Lower lobe of right lung (tissue), 2 donors: ENCODE data around the gene RASGRP2. TPM values are rescaled to one million over a fixed set of nuclear protein-coding genes. Genes with fewer than 3 reads are reported as not detected.

ENCODE experiments used
- ATAC-seq, 2 donors: fragments of 200-7000 bp; cut with Tn5 transposase; one replicate each; pipeline ENCODE4 v1.9.1; 2020 to 2022; ENCODE audit warnings: mild to moderate bottlenecking in 2 of 2, moderate library complexity in 2 of 2
- DNase-seq: peaks from one replicate; pipeline ENCODE4 v3.0.0-alpha.2; 2020
- H3K27ac ChIP-seq: fragments of 200-600 bp; one replicate; pipeline ENCODE4 v1.8.0; 2022
- H3K27me3 ChIP-seq: fragments of 200-600 bp; one replicate; pipeline ENCODE4 v1.8.0; 2022; ENCODE audit warnings: low read depth
- H3K36me3 ChIP-seq: fragments of 200-600 bp; one replicate; pipeline ENCODE4 v1.8.0; 2022; ENCODE audit warnings: mild to moderate bottlenecking
- H3K4me1 ChIP-seq: fragments of 200-600 bp; one replicate; pipeline ENCODE4 v1.8.0; 2022
- H3K4me3 ChIP-seq: fragments of 200-600 bp; one replicate; pipeline ENCODE4 v1.8.0; 2022; ENCODE audit warnings: mild to moderate bottlenecking
- H3K9me3 ChIP-seq: fragments of 200-600 bp; one replicate; pipeline ENCODE4 v1.8.0; 2022
- intact Hi-C: fragments of 100-400 bp; cut with DNase I; formaldehyde crosslinking; loops from one replicate; pipeline ENCODE4 v1.11.0; 2022
- total RNA-seq: library from RNA; stranded (reverse); fragmentation: NEBNext Ultra II Directional; extraction: Animal tissue kit (Norgen Biotek cat#: 25700); gene quantifications from one replicate; pipeline ENCODE4 v1.2.1, GENCODE V29; 2021
- TF ChIP-seq, protein P1 (sequence below): fragments of 200-600 bp; IDR thresholded peaks from one replicate; pipeline ENCODE4 v1.8.0; 2022; ENCODE audit warnings: antibody characterized with exemption, mild to moderate bottlenecking
- donor health status: DM: no; HTN: yes; CAD: no; lungs with severe emphysema.

The RASGRP2 gene
- total RNA-seq, 1 donor from 2014 or later: 30.4 TPM

DNA sequence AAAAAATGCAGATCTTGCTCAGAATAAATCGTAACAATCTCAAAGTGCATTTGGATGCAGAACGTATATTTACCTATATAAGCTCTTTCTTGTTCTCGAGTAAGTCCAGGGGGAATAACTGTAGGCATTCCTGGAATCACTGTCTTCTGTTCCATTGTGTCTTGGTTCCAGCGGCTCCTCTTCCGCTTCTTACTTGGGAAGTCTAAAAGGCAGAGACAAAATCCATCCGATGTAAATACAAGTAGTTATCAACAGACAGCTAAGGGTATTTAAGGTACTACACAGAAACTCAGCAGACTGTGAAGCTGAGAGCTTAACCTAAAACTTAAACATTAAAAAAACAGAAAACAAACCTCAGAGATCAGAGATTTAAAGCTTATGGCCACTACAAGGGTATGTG lies 32.5 kb upstream of the RASGRP2 start:
- Histone ChIP-seq H3K4me3 (peak overlapping the region; percentile 87), H3K36me3 (peaks cover 60% of the 10 kb centered on the region), H3K27me3 (no peaks in the 10 kb centered on the region), H3K27ac (no peak overlapping the region), H3K9me3 (no peaks in the 10 kb centered on the region), H3K4me1 (peaks cover 68% of the 10 kb centered on the region)
- ATAC-seq (no peak), DNase-seq (no peak)
- TF ChIP-seq, protein P1, sequence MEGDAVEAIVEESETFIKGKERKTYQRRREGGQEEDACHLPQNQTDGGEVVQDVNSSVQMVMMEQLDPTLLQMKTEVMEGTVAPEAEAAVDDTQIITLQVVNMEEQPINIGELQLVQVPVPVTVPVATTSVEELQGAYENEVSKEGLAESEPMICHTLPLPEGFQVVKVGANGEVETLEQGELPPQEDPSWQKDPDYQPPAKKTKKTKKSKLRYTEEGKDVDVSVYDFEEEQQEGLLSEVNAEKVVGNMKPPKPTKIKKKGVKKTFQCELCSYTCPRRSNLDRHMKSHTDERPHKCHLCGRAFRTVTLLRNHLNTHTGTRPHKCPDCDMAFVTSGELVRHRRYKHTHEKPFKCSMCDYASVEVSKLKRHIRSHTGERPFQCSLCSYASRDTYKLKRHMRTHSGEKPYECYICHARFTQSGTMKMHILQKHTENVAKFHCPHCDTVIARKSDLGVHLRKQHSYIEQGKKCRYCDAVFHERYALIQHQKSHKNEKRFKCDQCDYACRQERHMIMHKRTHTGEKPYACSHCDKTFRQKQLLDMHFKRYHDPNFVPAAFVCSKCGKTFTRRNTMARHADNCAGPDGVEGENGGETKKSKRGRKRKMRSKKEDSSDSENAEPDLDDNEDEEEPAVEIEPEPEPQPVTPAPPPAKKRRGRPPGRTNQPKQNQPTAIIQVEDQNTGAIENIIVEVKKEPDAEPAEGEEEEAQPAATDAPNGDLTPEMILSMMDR: no peak
- intact Hi-C loops: no loop called here

DNA sequence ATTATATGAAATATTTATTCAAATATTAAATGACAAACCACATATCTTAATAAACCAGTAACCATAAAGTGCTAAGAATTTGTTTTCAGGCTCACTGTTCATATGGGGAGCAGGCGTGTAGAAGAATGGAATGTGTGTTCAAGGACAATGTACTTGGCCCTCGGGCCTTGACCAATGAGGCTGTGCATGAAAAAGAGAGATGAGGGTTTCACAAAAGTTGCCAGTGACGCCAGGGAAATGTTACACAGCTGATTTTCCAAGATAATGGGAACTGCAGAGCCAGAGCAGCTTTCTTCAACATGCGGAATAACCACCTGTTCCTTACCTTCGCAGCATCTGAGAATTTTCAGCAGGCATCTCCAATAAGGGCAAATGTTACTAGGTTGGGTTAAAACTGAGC lies 30.2 kb upstream of the RASGRP2 start:
- Histone ChIP-seq H3K4me1 (peaks cover 60% of the 10 kb centered on the region), H3K27me3 (no peaks in the 10 kb centered on the region), H3K9me3 (no peaks in the 10 kb centered on the region), H3K27ac (no peak overlapping the region), H3K4me3 (no peak overlapping the region), H3K36me3 (peaks cover 83% of the 10 kb centered on the region)
- ATAC-seq (no peak), DNase-seq (no peak)
- intact Hi-C loops: no loop called here
- TF ChIP-seq, protein P1: no peak

DNA sequence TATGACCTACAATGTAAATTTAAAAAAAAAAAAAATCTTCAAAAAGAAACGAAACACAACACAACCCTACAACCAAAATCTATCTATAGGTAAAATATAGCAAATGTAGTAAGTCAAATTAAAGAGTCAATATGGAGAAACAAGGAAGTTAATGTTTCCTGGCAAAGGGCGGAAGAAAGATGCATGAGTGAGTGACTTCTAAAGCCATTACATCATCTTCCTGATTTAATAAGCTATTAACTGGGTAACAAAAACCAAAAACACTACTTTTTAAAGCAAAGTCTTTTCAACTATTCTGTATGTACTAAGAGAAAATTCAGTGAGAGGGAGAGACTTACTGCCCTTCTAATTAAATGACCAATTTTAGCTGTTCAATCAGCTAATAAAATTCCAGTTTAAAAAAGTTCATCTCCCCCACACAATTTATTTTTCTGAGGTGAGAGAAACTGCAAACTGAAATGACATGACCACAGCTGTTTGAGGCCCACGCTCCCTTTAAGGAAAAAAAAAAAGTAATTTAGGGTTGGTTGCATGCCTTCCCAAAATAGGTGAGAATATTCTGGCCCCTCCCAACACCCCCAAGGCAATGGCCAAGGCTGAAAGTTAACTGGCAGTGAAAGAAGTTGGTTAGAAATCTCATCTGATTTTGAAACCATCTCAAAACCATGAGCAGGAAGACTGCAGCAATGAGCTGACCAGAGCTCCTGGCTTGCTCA lies 28.5 kb upstream of the RASGRP2 start:
- Histone ChIP-seq H3K4me3 (no peak overlapping the region), H3K9me3 (no peaks in the 10 kb centered on the region), H3K4me1 (peaks cover 69% of the 10 kb centered on the region), H3K27ac (peak overlapping the region; percentile 42), H3K27me3 (no peaks in the 10 kb centered on the region), H3K36me3 (peaks cover 99% of the 10 kb centered on the region)
- intact Hi-C loops: no loop called here
- ATAC-seq: no peak
- TF ChIP-seq, protein P1: no peak
- DNase-seq: no peak

DNA sequence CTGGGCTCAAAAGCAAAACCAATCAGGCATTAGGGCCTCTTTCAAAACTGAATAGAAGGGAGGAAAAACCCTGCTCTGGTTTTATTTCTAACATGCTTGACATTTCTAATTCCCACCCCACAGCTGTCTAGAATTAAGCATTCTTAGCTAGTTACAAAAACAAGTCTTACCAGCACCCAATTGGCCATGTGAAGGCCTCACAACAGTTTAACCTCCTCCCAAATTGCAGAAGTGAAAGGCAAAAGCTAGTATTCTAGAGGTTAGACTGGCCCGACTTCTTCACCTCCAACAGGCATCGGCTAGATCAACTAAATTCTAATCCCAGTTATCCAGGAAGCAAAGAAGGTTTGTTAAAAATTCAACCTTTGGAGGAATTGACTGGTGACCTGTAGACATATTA lies 27.9 kb upstream of the RASGRP2 start:
- H3K36me3 ChIP-seq: peaks cover 100% of the 10 kb centered on the region
- H3K27ac ChIP-seq: no peak overlapping the region
- TF ChIP-seq, protein P1: no peak
- intact Hi-C loops: no loop called here
- DNase-seq (no peak), ATAC-seq (no peak)
- H3K27me3 ChIP-seq: no peaks in the 10 kb centered on the region
- H3K4me3 ChIP-seq: no peak overlapping the region
- H3K4me1 ChIP-seq: peaks cover 68% of the 10 kb centered on the region
- H3K9me3 ChIP-seq: no peaks in the 10 kb centered on the region

DNA sequence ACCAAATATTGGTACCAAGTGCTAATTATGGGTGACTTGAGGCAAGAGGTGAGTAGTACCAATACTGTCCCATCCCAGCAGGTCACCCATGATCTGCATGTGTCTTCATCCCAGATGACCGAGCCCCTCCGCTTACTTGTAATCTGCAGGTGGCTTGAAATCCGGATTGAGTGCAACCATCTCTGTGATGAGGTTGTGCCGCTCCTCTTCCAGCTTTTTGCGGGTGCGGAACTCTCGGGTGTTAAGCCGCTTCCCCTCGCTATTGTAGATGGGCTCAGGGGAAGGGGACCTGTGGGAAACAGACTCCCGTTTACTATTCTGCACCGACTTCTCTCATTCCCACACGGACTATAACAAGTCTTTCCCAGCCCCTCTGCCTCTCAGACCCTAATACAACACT lies 26.2 kb upstream of the RASGRP2 start:
- Histone ChIP-seq H3K4me1 (peaks cover 51% of the 10 kb centered on the region), H3K4me3 (no peak overlapping the region), H3K27me3 (no peaks in the 10 kb centered on the region), H3K27ac (no peak overlapping the region), H3K36me3 (peaks cover 100% of the 10 kb centered on the region), H3K9me3 (no peaks in the 10 kb centered on the region)
- intact Hi-C loops: no loop called here
- ATAC-seq (no peak), DNase-seq (no peak)
- TF ChIP-seq, protein P1: no peak
